Measurements from ENCODE around the gene CSF3. TPM values are rescaled to one million over a fixed set of nuclear protein-coding genes. Genes with fewer than 3 reads are reported as not detected.
"Not testable (repeated sequence)": the region's sequence is repeated elsewhere in the genome, so short reads cannot be mapped to it uniquely, and the experiment has no call there.

CSF3 gene
- total RNA-seq, 1 donor from 2014 or later, result not detected

GRCh38 chr17:40004072-40004471 lies 11.2 kb upstream of the CSF3 start:
- H3K9me3 Mint-ChIP-seq, result no peaks in the 10 kb centered on the region
- H3K36me3 Mint-ChIP-seq (ENCODE audit: low read depth), result no peaks in the 10 kb centered on the region
- no peak for DNase-seq (ENCODE audit: low spot score)
- intact Hi-C loops (cut with micrococcal nuclease), result no loop called here
- H3K27ac Mint-ChIP-seq, result no peak overlapping the region
- H3K4me1 Mint-ChIP-seq (ENCODE audit: low read depth), result peaks cover 2% of the 10 kb centered on the region
- no peak overlapping the region for H3K4me3 Mint-ChIP-seq (ENCODE audit: low read depth)
- H3K27me3 Mint-ChIP-seq (ENCODE audit: low read depth), result peaks cover 3% of the 10 kb centered on the region

- Mint-ChIP-seq H3K27ac (no peak overlapping the region), H3K9me3 (no peaks in the 10 kb centered on the region), H3K4me3 (ENCODE audit: low read depth) (no peak overlapping the region), H3K36me3 (ENCODE audit: low read depth) (no peaks in the 10 kb centered on the region), H3K4me1 (ENCODE audit: low read depth) (no peaks in the 10 kb centered on the region), H3K27me3 (ENCODE audit: low read depth) (peaks cover 3% of the 10 kb centered on the region)
- no peak for DNase-seq (ENCODE audit: low spot score)
- intact Hi-C loops (cut with micrococcal nuclease), result no loop called here
Measured at GRCh38 chr17:40004712-40005111, 10.5 kb upstream of the CSF3 start.

- DNase-seq (ENCODE audit: low spot score), result no peak
- Mint-ChIP-seq H3K36me3 (ENCODE audit: low read depth) (no peaks in the 10 kb centered on the region), H3K27me3 (ENCODE audit: low read depth) (peaks cover 3% of the 10 kb centered on the region), H3K27ac (no peak overlapping the region), H3K9me3 (no peaks in the 10 kb centered on the region), H3K4me1 (ENCODE audit: low read depth) (no peaks in the 10 kb centered on the region), H3K4me3 (ENCODE audit: low read depth) (no peak overlapping the region)
- intact Hi-C loops (cut with micrococcal nuclease), result no loop called here
Measured at GRCh38 chr17:40005520-40005919, 9.7 kb upstream of the CSF3 start.

- H3K36me3 Mint-ChIP-seq (ENCODE audit: low read depth); H3K27ac Mint-ChIP-seq; H3K9me3 Mint-ChIP-seq; H3K4me3 Mint-ChIP-seq (ENCODE audit: low read depth); H3K4me1 Mint-ChIP-seq (ENCODE audit: low read depth); H3K27me3 Mint-ChIP-seq (ENCODE audit: low read depth); DNase-seq (ENCODE audit: low spot score): not testable (repeated sequence)
- intact Hi-C loops (cut with micrococcal nuclease), result loop anchor here (5.0 to 10.0 kb wide), 2 partner anchors 101 to 164 kb away; partner anchors contain the start of gene RAPGEFL1
Measured at GRCh38 chr17:40010946-40011500, 4.2 kb upstream of the CSF3 start.

GRCh38 chr17:40012017-40012647 lies 3.1 kb upstream of the CSF3 start:
- H3K36me3 Mint-ChIP-seq (ENCODE audit: low read depth); H3K9me3 Mint-ChIP-seq; H3K4me1 Mint-ChIP-seq (ENCODE audit: low read depth); DNase-seq (ENCODE audit: low spot score); H3K27me3 Mint-ChIP-seq (ENCODE audit: low read depth); H3K4me3 Mint-ChIP-seq (ENCODE audit: low read depth); H3K27ac Mint-ChIP-seq: not testable (repeated sequence)
- intact Hi-C loops (cut with micrococcal nuclease), result loop anchor here (5.0 to 10.0 kb wide), 2 partner anchors 100 to 163 kb away; partner anchors contain the start of gene RAPGEFL1

- peaks cover 2% of the 10 kb centered on the region for H3K27me3 Mint-ChIP-seq (ENCODE audit: low read depth)
- no peak for DNase-seq (ENCODE audit: low spot score)
- intact Hi-C loops (cut with micrococcal nuclease), result loop anchor here (5.0 to 10.0 kb wide), 2 partner anchors 98 to 160 kb away; partner anchors contain the start of gene RAPGEFL1
- no peak overlapping the region for H3K4me3 Mint-ChIP-seq (ENCODE audit: low read depth)
- peaks cover 5% of the 10 kb centered on the region for H3K36me3 Mint-ChIP-seq (ENCODE audit: low read depth)
- no peaks in the 10 kb centered on the region for H3K9me3 Mint-ChIP-seq
- peaks cover 5% of the 10 kb centered on the region for H3K4me1 Mint-ChIP-seq (ENCODE audit: low read depth)
- no peak overlapping the region for H3K27ac Mint-ChIP-seq
Measured at GRCh38 chr17:40014375-40014980, 762 bp upstream of the CSF3 start.

- Mint-ChIP-seq H3K4me3 (ENCODE audit: low read depth) (no peak overlapping the region), H3K9me3 (no peaks in the 10 kb centered on the region), H3K27ac (no peak overlapping the region), H3K4me1 (ENCODE audit: low read depth) (peaks cover 5% of the 10 kb centered on the region), H3K27me3 (ENCODE audit: low read depth) (peaks cover 2% of the 10 kb centered on the region), H3K36me3 (ENCODE audit: low read depth) (peaks cover 17% of the 10 kb centered on the region)
- intact Hi-C loops (cut with micrococcal nuclease), result loop anchor here (10.0 kb wide), 1 partner anchor 159 kb away; the partner anchor contains the start of gene RAPGEFL1
- no peak for DNase-seq (ENCODE audit: low spot score)
Measured at GRCh38 chr17:40015998-40016985, 1.1 kb downstream of the CSF3 start.

- intact Hi-C loops (cut with micrococcal nuclease), result loop anchor here (10.0 kb wide), 1 partner anchor 157 kb away; the partner anchor contains the start of gene RAPGEFL1
Measured at GRCh38 chr17:40017422-40018080, 2.3 kb downstream of the CSF3 start.

GRCh38 chr17:40018211-40019121 lies 3.2 kb downstream of the CSF3 start:
- Mint-ChIP-seq H3K9me3 (no peaks in the 10 kb centered on the region), H3K36me3 (ENCODE audit: low read depth) (peaks cover 25% of the 10 kb centered on the region), H3K4me3 (ENCODE audit: low read depth) (no peak overlapping the region), H3K27me3 (ENCODE audit: low read depth) (peaks cover 2% of the 10 kb centered on the region), H3K27ac (no peak overlapping the region), H3K4me1 (ENCODE audit: low read depth) (peaks cover 4% of the 10 kb centered on the region)
- no peak for DNase-seq (ENCODE audit: low spot score)
- intact Hi-C loops (cut with micrococcal nuclease), result loop anchor here (10.0 kb wide), 1 partner anchor 156 kb away; the partner anchor contains the start of gene RAPGEFL1

More at GRCh38 chr17:40017422-40018080, 2.3 kb downstream of the CSF3 start:
- no peak overlapping the region for H3K4me3 Mint-ChIP-seq (ENCODE audit: low read depth)
- DNase-seq (ENCODE audit: low spot score), result no peak
- peaks cover 24% of the 10 kb centered on the region for H3K36me3 Mint-ChIP-seq (ENCODE audit: low read depth)
- no peaks in the 10 kb centered on the region for H3K9me3 Mint-ChIP-seq
- no peak overlapping the region for H3K27ac Mint-ChIP-seq
- peaks cover 5% of the 10 kb centered on the region for H3K4me1 Mint-ChIP-seq (ENCODE audit: low read depth)
- peaks cover 2% of the 10 kb centered on the region for H3K27me3 Mint-ChIP-seq (ENCODE audit: low read depth)

GRCh38 chr17:40019140-40019991 lies 4.1 kb downstream of the CSF3 start:
- peaks cover 29% of the 10 kb centered on the region for H3K36me3 Mint-ChIP-seq (ENCODE audit: low read depth)
- no peak overlapping the region for H3K4me3 Mint-ChIP-seq (ENCODE audit: low read depth)
- no peaks in the 10 kb centered on the region for H3K27me3 Mint-ChIP-seq (ENCODE audit: low read depth)
- no peaks in the 10 kb centered on the region for H3K4me1 Mint-ChIP-seq (ENCODE audit: low read depth)
- no peak for DNase-seq (ENCODE audit: low spot score)
- intact Hi-C loops (cut with micrococcal nuclease), result loop anchor here (10.0 kb wide), 1 partner anchor 155 kb away; the partner anchor contains the start of gene RAPGEFL1
- no peak overlapping the region for H3K27ac Mint-ChIP-seq
- H3K9me3 Mint-ChIP-seq, result no peaks in the 10 kb centered on the region
